ENCODE measurements around the gene CCRL2. TPM values are rescaled to one million over a fixed set of nuclear protein-coding genes. Genes with fewer than 3 reads are reported as not detected.

Gene CCRL2
- total and polyA plus RNA-seq, 2 of the 4 experiments (the other 2 are of a cell fraction) = 0.29 to 0.36 TPM

GRCh38 chr3:46375814-46376213, 31.2 kb upstream of the CCRL2 start:
- no CpG with 5 or more reads among the region's 2 CpGs for WGBS, 2 experiments (ENCODE audit: extremely low coverage in 2 of 2, insufficient read length in 1 of 2)
- H3K23ac ChIP-seq (ENCODE audit: low read depth, low read length) = no peak overlapping the region
- no peak overlapping the region for H3K4me2 ChIP-seq (ENCODE audit: low read depth, low read length)
- H4K91ac ChIP-seq (ENCODE audit: insufficient read depth, low read depth, low read length) = no peak overlapping the region
- peaks cover 43% of the 10 kb centered on the region for H3K27me3 ChIP-seq (ENCODE audit: control insufficient read depth, insufficient read depth, low read length)
- dilution Hi-C loops (cut with HindIII; ENCODE audit: low sequenced_read_pairs, unreplicated experiment) (no loop called here), in situ Hi-C loops (cut with MboI; ENCODE audit: low sequenced_read_pairs) (loop anchor here (10.0 kb wide), 2 partner anchors 291 to 431 kb away; partner anchors contain the start of gene CXCR6), intact Hi-C loops (cut with micrococcal nuclease) (loop anchor here (5.0 kb wide), 1 partner anchor 614 kb away; no protein-coding TSS in a partner anchor)
- no TSS peak for BruUV-seq (replicated peaks)
- H4K8ac ChIP-seq (ENCODE audit: low read depth in 2 of 2, low read length in 2 of 2) = no peak overlapping the region
- no peaks in the 10 kb centered on the region for H3K4me1 ChIP-seq (ENCODE audit: control insufficient read depth, insufficient read depth, low read length)
- no peak overlapping the region for H3K14ac ChIP-seq (replicated peaks; ENCODE audit: low read depth, low read length)
- ATAC-seq (ENCODE audit: low read depth) (no peak), DNase-seq (no peak)
- H2BK20ac ChIP-seq (ENCODE audit: low read depth, low read length) = no peak overlapping the region
- H3K4ac ChIP-seq (ENCODE audit: low read depth, low read length) = no peak overlapping the region
- no peak overlapping the region for H2BK15ac ChIP-seq (ENCODE audit: low read depth, low read length)
- H3K4me3 ChIP-seq (ENCODE audit: insufficient read depth, low read depth, low read length) = no peak overlapping the region
- no peak overlapping the region for H4K5ac ChIP-seq (ENCODE audit: low read depth, low read length)
- TF ChIP-seq MAFK (IDR thresholded peaks at IDR 0.05; ENCODE audit: low read depth, low read length) = no peak
- TF ChIP-seq MXI1 (IDR thresholded peaks at IDR 0.05; ENCODE audit: borderline replicate concordance, low read depth, low read length) = no peak
- no peak overlapping the region for H2AFZ ChIP-seq (replicated peaks; ENCODE audit: low read length, poor library complexity)
- CTCF ChIA-PET = interaction anchor here (3.2 kb wide), 1 partner anchor 297 kb away, joined by 10 read pairs; no protein-coding TSS in a partner anchor
- H3K56ac ChIP-seq (ENCODE audit: extremely low read depth, insufficient read depth, low read length) = no peak overlapping the region
- no peak overlapping the region for H2AK9ac ChIP-seq (replicated peaks; ENCODE audit: low read depth, low read length, poor library complexity)
- no peak overlapping the region for H2AK5ac ChIP-seq (ENCODE audit: low read depth, low read length)
- no peaks in the 10 kb centered on the region for H3K36me3 ChIP-seq (ENCODE audit: control insufficient read depth, insufficient read depth, low read length)
- no peak overlapping the region for H3K18ac ChIP-seq (ENCODE audit: low read depth, low read length)
- POLR2A ChIA-PET (ENCODE audit: unreplicated experiment) = no interaction called here
- H4K20me1 ChIP-seq (ENCODE audit: insufficient read depth, low read length) = no peaks in the 10 kb centered on the region
- H2BK5ac ChIP-seq (ENCODE audit: low read depth, low read length, poor library complexity, severe bottlenecking) = no peak overlapping the region
- no peaks in the 10 kb centered on the region for H3K9me1 ChIP-seq (ENCODE audit: insufficient read depth, low read length)
- H2BK120ac ChIP-seq (ENCODE audit: low read depth, low read length) = no peak overlapping the region
- H3K9me3 ChIP-seq (ENCODE audit: control insufficient read depth, insufficient read depth, low read length) = no peaks in the 10 kb centered on the region
- no peak overlapping the region for H3K27ac ChIP-seq (ENCODE audit: insufficient read depth, low read length)
- H3K79me1 ChIP-seq (ENCODE audit: low read depth in 1 of 2, low read length in 2 of 2) = no peaks in the 10 kb centered on the region
- H3K9ac ChIP-seq (ENCODE audit: low read depth, low read length) = no peak overlapping the region
